Breast epithelium (tissue), 4 donors: Measurements from ENCODE around the gene DAPK2. TPM values are rescaled to one million over a fixed set of nuclear protein-coding genes. Genes with fewer than 3 reads are reported as not detected.
"Not testable (repeated sequence)": the region's sequence is repeated elsewhere in the genome, so short reads cannot be mapped to it uniquely, and the experiment has no call there.

ENCODE experiments used
- DNase-seq, 2 donors: peaks; one replicate each; pipeline ENCODE4 v3.0.0-alpha.2; 2019; ENCODE audit warnings: low spot score in 2 of 2
- H3K27ac ChIP-seq, 2 donors: fragments of 200-600 bp; sonication (generic) in 1 of 2; one replicate each; pipeline ENCODE4 v1.5.1; 2016 to 2019; ENCODE audit warnings: mild to moderate bottlenecking in 1 of 2
- H3K27me3 ChIP-seq, 2 donors: fragments of 200-600 bp; sonication (generic) in 1 of 2; one replicate each; pipeline versions ENCODE4 v1.5.1 to v1.6.0; 2017 to 2019; ENCODE audit warnings: control low read depth in 1 of 2, mild to moderate bottlenecking in 1 of 2
- H3K36me3 ChIP-seq: fragments of 200-600 bp; one replicate; pipeline ENCODE4 v1.5.1; 2019
- H3K4me1 ChIP-seq, 2 donors: fragments of 200-600 bp; sonication (generic); one replicate each; pipeline ENCODE4 v1.5.1; 2016 to 2019; ENCODE audit warnings: control low read depth in 1 of 2
- H3K4me3 ChIP-seq, 3 donors: fragments of 200-600 bp; sonication (generic); 1 replicate in 2 of 3; 2 replicates in 1 of 3; pipeline ENCODE4 v1.5.1; 2016 to 2019; ENCODE audit warnings: mild to moderate bottlenecking in 3 of 3, moderate library complexity in 2 of 3
- H3K9me3 ChIP-seq, 2 donors: fragments of 200-600 bp; sonication (generic) in 1 of 2; one replicate each; pipeline ENCODE4 v1.5.1; 2016 to 2019; ENCODE audit warnings: control low read depth in 1 of 2
- POLR2A ChIP-seq: fragments of 450-650 bp; IDR thresholded peaks from one replicate; pipeline ENCODE4 v1.6.1; 2016; ENCODE audit warnings: antibody characterized with exemption, mild to moderate bottlenecking, moderate library complexity
- POLR2AphosphoS5 ChIP-seq, 3 donors: sonication (generic); formaldehyde crosslinking; IDR thresholded peaks; one replicate each; pipeline ENCODE4 v1.6.1; 2017; ENCODE audit warnings: antibody characterized with exemption in 3 of 3
- intact Hi-C: fragments of 100-400 bp; cut with DNase I; formaldehyde crosslinking; loops from one replicate; pipeline ENCODE4 v1.15.1; 2023; ENCODE audit warnings: low total_unique reads
- total RNA-seq, 3 donors: library from RNA; depleted of rRNA; stranded (reverse); fragments of >200 nt; gene quantifications; one replicate each; pipeline ENCODE4 v1.1.0, GENCODE V29; 2016
- TF ChIP-seq, protein P1 (sequence below), 3 donors: fragments of 450-650 bp; IDR thresholded peaks; one replicate each; pipeline ENCODE4 v1.5.1; 2016 to 2017; ENCODE audit warnings: antibody characterized with exemption in 3 of 3, mild to moderate bottlenecking in 3 of 3, moderate library complexity in 3 of 3

Gene DAPK2
- total RNA-seq, 3 donors from 2014 or later: 23.6 to 37.3 (median 29.6) TPM

DNA sequence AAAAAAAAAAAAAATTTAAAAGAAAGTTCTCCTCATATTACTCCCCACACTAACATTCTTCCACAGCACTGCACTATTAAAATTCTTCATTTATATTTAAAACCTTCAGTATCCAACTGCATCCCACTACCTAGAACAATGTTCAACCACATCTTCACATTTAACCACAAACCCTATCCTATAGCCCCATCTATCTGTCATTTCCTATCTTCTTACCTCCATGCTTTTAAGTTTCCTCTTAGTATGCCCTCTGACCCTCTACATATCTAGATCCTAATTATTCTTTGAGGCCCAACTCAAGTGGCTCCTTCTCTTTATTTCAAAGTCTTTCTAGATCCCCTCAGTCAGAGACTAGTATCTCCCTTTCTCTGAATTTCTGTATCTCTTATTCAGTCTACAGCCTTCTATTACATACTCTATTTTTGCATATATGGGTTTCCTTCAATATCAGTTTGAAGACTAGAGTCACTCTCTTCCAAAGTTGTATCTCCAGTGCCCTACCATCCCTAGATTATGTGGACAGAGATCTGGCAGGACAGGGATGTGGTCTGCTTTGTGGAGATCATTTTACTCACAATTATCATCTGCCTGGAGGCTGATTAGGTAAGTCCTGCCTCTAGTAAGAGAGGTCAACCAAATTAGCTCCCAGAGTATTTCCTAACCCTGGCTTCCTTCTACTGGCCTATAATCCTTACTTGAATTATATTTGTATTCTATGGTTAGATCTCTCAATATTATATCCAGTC, 46.0 kb upstream of the DAPK2 start:
- no peaks in the 10 kb centered on the region for H3K27me3 ChIP-seq
- H3K27ac ChIP-seq: no peak overlapping the region
- peak overlapping the region in 2 of 3 donors; percentile 68 to 88 for H3K4me3 ChIP-seq
- intact Hi-C loops: no loop called here
- DNase-seq: no peak
- H3K9me3 ChIP-seq: no peaks in the 10 kb centered on the region
- peaks cover 2 to 5% of the 10 kb centered on the region in 2 donors for H3K4me1 ChIP-seq
- TF ChIP-seq, protein P1, sequence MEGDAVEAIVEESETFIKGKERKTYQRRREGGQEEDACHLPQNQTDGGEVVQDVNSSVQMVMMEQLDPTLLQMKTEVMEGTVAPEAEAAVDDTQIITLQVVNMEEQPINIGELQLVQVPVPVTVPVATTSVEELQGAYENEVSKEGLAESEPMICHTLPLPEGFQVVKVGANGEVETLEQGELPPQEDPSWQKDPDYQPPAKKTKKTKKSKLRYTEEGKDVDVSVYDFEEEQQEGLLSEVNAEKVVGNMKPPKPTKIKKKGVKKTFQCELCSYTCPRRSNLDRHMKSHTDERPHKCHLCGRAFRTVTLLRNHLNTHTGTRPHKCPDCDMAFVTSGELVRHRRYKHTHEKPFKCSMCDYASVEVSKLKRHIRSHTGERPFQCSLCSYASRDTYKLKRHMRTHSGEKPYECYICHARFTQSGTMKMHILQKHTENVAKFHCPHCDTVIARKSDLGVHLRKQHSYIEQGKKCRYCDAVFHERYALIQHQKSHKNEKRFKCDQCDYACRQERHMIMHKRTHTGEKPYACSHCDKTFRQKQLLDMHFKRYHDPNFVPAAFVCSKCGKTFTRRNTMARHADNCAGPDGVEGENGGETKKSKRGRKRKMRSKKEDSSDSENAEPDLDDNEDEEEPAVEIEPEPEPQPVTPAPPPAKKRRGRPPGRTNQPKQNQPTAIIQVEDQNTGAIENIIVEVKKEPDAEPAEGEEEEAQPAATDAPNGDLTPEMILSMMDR (IDR thresholded peaks at IDR 0.05): no peak
- TF ChIP-seq POLR2AphosphoS5 (IDR thresholded peaks at IDR 0.05) (no peak), POLR2A (no peak)
- no peaks in the 10 kb centered on the region for H3K36me3 ChIP-seq

DNA sequence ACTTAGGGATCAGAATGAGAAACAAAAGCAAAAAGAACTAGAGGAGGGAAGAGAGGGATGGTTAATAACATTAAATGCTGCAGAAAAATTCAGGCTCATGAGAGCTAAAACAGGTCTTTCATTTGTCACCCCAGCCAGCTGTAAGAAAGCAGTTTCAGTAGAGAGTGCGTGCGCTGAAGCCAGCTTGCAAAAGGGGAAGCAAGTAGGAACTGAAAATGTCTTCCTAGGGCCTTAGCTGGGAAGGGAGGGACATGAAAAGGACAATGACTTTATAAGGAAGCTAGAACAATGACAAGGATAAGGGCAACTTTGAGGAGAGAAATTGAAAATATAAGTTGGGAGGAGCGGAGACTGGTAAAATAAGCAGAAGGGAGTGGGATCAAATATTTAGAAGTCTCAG, 44.2 kb upstream of the DAPK2 start:
- H3K4me3 ChIP-seq: no peak overlapping the region
- no peaks in the 10 kb centered on the region for H3K27me3 ChIP-seq
- DNase-seq: no peak
- peaks cover 2 to 3% of the 10 kb centered on the region in 2 donors for H3K4me1 ChIP-seq
- H3K9me3 ChIP-seq: no peaks in the 10 kb centered on the region
- H3K27ac ChIP-seq: no peak overlapping the region
- intact Hi-C loops: no loop called here
- no peaks in the 10 kb centered on the region for H3K36me3 ChIP-seq
- TF ChIP-seq POLR2A (no peak), POLR2AphosphoS5 (IDR thresholded peaks at IDR 0.05) (no peak)
- TF ChIP-seq, protein P1 (IDR thresholded peaks at IDR 0.05): no peak

DNA sequence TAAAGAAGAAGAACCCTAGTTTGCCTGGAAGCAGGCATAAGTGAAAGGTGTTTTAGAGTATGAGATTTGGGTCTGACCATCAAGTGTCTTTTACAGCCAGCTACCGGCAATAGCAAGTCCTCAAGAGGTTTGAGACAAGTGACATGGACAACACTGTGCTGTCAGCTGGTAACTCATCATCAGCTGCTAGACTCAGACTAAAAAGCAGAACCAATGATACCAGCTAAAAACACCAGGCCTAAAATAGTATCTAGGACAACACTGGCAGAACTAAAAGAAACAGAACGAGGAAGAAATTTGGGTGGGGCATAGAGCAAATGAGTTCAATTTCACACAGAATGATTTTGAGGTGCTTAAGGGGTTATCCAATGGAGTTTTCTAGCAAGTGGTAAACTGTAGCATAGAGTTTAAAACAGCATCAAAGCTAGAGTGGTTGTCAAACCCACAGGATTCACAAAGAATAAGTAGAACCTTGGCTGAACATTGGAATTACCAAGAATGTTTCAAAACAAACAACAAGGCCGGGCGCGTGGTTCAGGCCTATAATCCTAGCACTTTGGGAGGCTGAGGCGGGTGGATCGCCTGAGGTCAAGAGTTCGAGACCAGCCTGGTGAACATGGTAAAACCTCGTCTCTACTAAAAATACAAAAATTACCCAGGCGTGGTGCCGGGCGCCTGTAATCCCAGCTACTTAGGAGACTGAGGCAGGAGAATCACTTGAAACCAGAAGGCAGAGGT, 43.4 kb upstream of the DAPK2 start:
- H3K27ac ChIP-seq: no peak overlapping the region
- intact Hi-C loops: no loop called here
- no peaks in the 10 kb centered on the region for H3K27me3 ChIP-seq
- no peaks in the 10 kb centered on the region for H3K36me3 ChIP-seq
- TF ChIP-seq POLR2AphosphoS5 (IDR thresholded peaks at IDR 0.05) (no peak), POLR2A (no peak)
- TF ChIP-seq, protein P1 (IDR thresholded peaks at IDR 0.05): no peak
- H3K4me3 ChIP-seq: no peak overlapping the region
- DNase-seq: no peak
- no peaks in the 10 kb centered on the region for H3K9me3 ChIP-seq
- H3K4me1 ChIP-seq: peaks cover 2 to 3% of the 10 kb centered on the region in 2 donors

DNA sequence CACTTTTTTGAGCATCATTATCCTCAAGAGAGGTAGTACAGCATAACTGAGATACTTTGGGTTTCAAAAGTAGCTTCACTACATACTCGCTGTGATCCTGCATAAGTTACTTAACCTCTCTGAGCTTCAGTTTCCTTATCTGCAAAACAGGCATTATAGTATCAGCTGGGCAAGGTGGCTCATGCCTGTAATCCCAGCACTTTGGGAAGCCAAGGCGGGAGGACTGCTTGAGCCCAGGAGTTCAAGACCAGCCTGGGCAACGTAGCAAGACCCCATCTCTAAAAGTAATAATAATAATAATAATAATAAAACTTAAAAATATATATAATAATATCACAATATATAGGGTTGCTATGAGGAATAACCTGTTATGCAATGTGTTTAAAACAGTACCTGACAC, 36.5 kb upstream of the DAPK2 start:
- Histone ChIP-seq H3K27me3 (no peaks in the 10 kb centered on the region), H3K36me3 (no peaks in the 10 kb centered on the region), H3K9me3 (no peaks in the 10 kb centered on the region), H3K27ac (no peak overlapping the region), H3K4me3 (no peak overlapping the region), H3K4me1 (no peaks in the 10 kb centered on the region)
- intact Hi-C loops: no loop called here
- TF ChIP-seq POLR2A (no peak), POLR2AphosphoS5 (IDR thresholded peaks at IDR 0.05) (no peak)
- TF ChIP-seq, protein P1 (IDR thresholded peaks at IDR 0.05): no peak
- DNase-seq: no peak

DNA sequence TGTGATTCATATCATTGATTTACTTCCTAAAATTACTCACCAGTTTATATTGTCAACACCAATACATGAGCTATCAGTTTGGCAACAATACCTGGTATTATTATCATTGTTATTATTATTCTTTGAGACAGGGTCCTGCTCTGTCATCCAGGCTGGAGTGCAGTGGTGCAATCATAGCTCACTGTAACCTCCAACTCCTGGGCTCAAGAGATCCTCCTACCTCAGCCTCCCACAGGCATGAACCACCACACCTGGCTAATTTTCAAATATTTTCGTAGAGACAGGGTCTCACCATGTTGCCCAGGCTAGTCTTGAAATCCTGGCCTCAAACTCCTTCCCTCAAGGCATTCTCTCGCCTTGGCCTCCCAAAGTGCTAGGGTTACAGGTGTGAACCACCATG, 27.2 kb upstream of the DAPK2 start:
- H3K4me3 ChIP-seq, DNase-seq: not testable (repeated sequence)

More for the DNA sequence above, 27.2 kb upstream of the DAPK2 start:
- H3K9me3 ChIP-seq, H3K4me1 ChIP-seq, H3K27ac ChIP-seq, H3K27me3 ChIP-seq, intact Hi-C loops, H3K36me3 ChIP-seq: not testable (repeated sequence)
